SJSA1 (cell line): ENCODE measurements around the gene DIP2C. TPM values are rescaled to one million over a fixed set of nuclear protein-coding genes. Genes with fewer than 3 reads are reported as not detected.
"Not testable (repeated sequence)": the region's sequence is repeated elsewhere in the genome, so short reads cannot be mapped to it uniquely, and the experiment has no call there.

Experiments
- DNase-seq, 2 experiments: peaks; one replicate each; pipeline ENCODE4 v3.0.0-alpha.2; 2015 to 2020; ENCODE audit warnings: low spot score in 2 of 2, low read depth in 1 of 2
- H3K27ac ChIP-seq: fragments of 250-450 bp; sonication (Bioruptor Pico); 2 replicates; pipeline ENCODE4 v1.5.1; 2020; ENCODE audit warnings: mild to moderate bottlenecking, moderate library complexity
- H3K27me3 ChIP-seq: fragments of 250-450 bp; sonication (Bioruptor Pico); replicated peaks from 2 replicates; pipeline ENCODE4 v1.5.1; 2020; ENCODE audit warnings: mild to moderate bottlenecking, moderate library complexity
- H3K36me3 ChIP-seq: fragments of 250-450 bp; sonication (Bioruptor Pico); 2 replicates; pipeline ENCODE4 v1.5.1; 2020; ENCODE audit warnings: mild to moderate bottlenecking
- H3K4me1 ChIP-seq: fragments of 250-450 bp; sonication (Bioruptor Pico); replicated peaks from 2 replicates; pipeline ENCODE4 v1.6.1; 2021; ENCODE audit warnings: mild to moderate bottlenecking
- H3K4me3 ChIP-seq: fragments of 250-450 bp; sonication (Bioruptor Pico); 2 replicates; pipeline ENCODE4 v1.5.1; 2020; ENCODE audit warnings: mild to moderate bottlenecking
- H3K9me3 ChIP-seq: fragments of 250-450 bp; sonication (Bioruptor Pico); replicated peaks from 2 replicates; pipeline ENCODE4 v1.5.1; 2020; ENCODE audit warnings: mild to moderate bottlenecking
- total RNA-seq: library from RNA; depleted of rRNA; stranded (reverse); fragments of >200 nt; shearing (Covaris generic); gene quantifications from 2 replicates; pipeline ENCODE4 v1.2.3, GENCODE V29; 2014

Gene DIP2C
- total RNA-seq, 1 experiment from 2014 or later: 17.5 TPM

- Histone ChIP-seq H3K27ac (peak overlapping the region; percentile 64), H3K36me3 (peaks cover 17% of the 10 kb centered on the region), H3K27me3 (no peaks in the 10 kb centered on the region), H3K4me1 (peaks cover 36% of the 10 kb centered on the region), H3K4me3 (peak overlapping the region; percentile 98), H3K9me3 (no peaks in the 10 kb centered on the region; the same call in 1 of the 2 replicates)
- no peak for DNase-seq
Measured at GRCh38 chr10:689121-689451, 382 bp downstream of the DIP2C start.

- peak in 1 of 2 experiments; percentile 64 for DNase-seq
- peak overlapping the region; percentile 98 for H3K4me3 ChIP-seq
- H3K4me1 ChIP-seq: peaks cover 34% of the 10 kb centered on the region
- H3K9me3 ChIP-seq: no peaks in the 10 kb centered on the region; the same call in 1 of the 2 replicates
- H3K27ac ChIP-seq: peak overlapping the region; percentile 64
- H3K27me3 ChIP-seq: no peaks in the 10 kb centered on the region
- H3K36me3 ChIP-seq: peaks cover 17% of the 10 kb centered on the region
Measured at GRCh38 chr10:688312-689120, 952 bp downstream of the DIP2C start.

- Histone ChIP-seq H3K4me1 (peaks cover 32% of the 10 kb centered on the region), H3K27ac (no peak overlapping the region), H3K27me3 (no peaks in the 10 kb centered on the region), H3K36me3 (peaks cover 17% of the 10 kb centered on the region), H3K4me3 (peak overlapping the region; percentile 98), H3K9me3 (no peaks in the 10 kb centered on the region)
- DNase-seq: no peak
Measured at GRCh38 chr10:687583-688311, 1.7 kb downstream of the DIP2C start.

- Histone ChIP-seq H3K4me1 (peaks cover 36% of the 10 kb centered on the region), H3K27ac (no peak overlapping the region), H3K27me3 (no peaks in the 10 kb centered on the region)
Measured at GRCh38 chr10:686155-686931, 3.1 kb downstream of the DIP2C start.

GRCh38 chr10:685613-686012, 3.9 kb downstream of the DIP2C start:
- peaks cover 17% of the 10 kb centered on the region for H3K36me3 ChIP-seq
- no peak overlapping the region for H3K4me3 ChIP-seq
- H3K27me3 ChIP-seq: no peaks in the 10 kb centered on the region
- no peak for DNase-seq
- H3K27ac ChIP-seq: no peak overlapping the region
- no peaks in the 10 kb centered on the region for H3K9me3 ChIP-seq
- peaks cover 36% of the 10 kb centered on the region for H3K4me1 ChIP-seq

More at GRCh38 chr10:686155-686931, 3.1 kb downstream of the DIP2C start:
- H3K9me3 ChIP-seq: no peaks in the 10 kb centered on the region
- peaks cover 17% of the 10 kb centered on the region for H3K36me3 ChIP-seq
- no peak overlapping the region for H3K4me3 ChIP-seq
- DNase-seq: no peak

GRCh38 chr10:683448-684071, 5.9 kb downstream of the DIP2C start:
- peaks cover 12% of the 10 kb centered on the region for H3K36me3 ChIP-seq
- no peaks in the 10 kb centered on the region for H3K9me3 ChIP-seq
- H3K27me3 ChIP-seq: no peaks in the 10 kb centered on the region
- peaks cover 29% of the 10 kb centered on the region for H3K4me1 ChIP-seq
- peak overlapping the region; percentile 77 for H3K27ac ChIP-seq
- peak; percentile 91 to 94 for DNase-seq
- H3K4me3 ChIP-seq: peak overlapping the region; percentile 32

- H3K27ac ChIP-seq: peak overlapping the region; percentile 77
- no peaks in the 10 kb centered on the region for H3K27me3 ChIP-seq
- peak overlapping the region; percentile 32 for H3K4me3 ChIP-seq
- H3K36me3 ChIP-seq: peaks cover 11% of the 10 kb centered on the region
- H3K9me3 ChIP-seq: no peaks in the 10 kb centered on the region
- H3K4me1 ChIP-seq: peaks cover 27% of the 10 kb centered on the region
- DNase-seq: no peak
Measured at GRCh38 chr10:682931-683447, 6.5 kb downstream of the DIP2C start.

GRCh38 chr10:681670-682318, 7.7 kb downstream of the DIP2C start:
- DNase-seq: no peak
- H3K27me3 ChIP-seq: no peaks in the 10 kb centered on the region
- H3K27ac ChIP-seq: no peak overlapping the region
- no peaks in the 10 kb centered on the region for H3K9me3 ChIP-seq
- no peak overlapping the region for H3K4me3 ChIP-seq
- H3K4me1 ChIP-seq: peaks cover 31% of the 10 kb centered on the region
- H3K36me3 ChIP-seq: peaks cover 4% of the 10 kb centered on the region

GRCh38 chr10:680745-681144, 8.7 kb downstream of the DIP2C start:
- Histone ChIP-seq H3K4me3 (no peak overlapping the region), H3K9me3 (peaks cover 3% of the 10 kb centered on the region; the same call in 1 of the 2 replicates), H3K4me1 (peaks cover 36% of the 10 kb centered on the region), H3K27ac (no peak overlapping the region), H3K36me3 (no peaks in the 10 kb centered on the region), H3K27me3 (no peaks in the 10 kb centered on the region)
- no peak for DNase-seq

- Histone ChIP-seq H3K9me3 (peaks cover 3% of the 10 kb centered on the region; the same call in 1 of the 2 replicates), H3K27ac (no peak overlapping the region), H3K4me1 (peaks cover 40% of the 10 kb centered on the region), H3K4me3 (no peak overlapping the region), H3K36me3 (no peaks in the 10 kb centered on the region), H3K27me3 (no peaks in the 10 kb centered on the region)
- no peak for DNase-seq
Measured at GRCh38 chr10:680146-680545, 9.3 kb downstream of the DIP2C start.

- Histone ChIP-seq H3K4me1 (peaks cover 37% of the 10 kb centered on the region), H3K36me3 (no peaks in the 10 kb centered on the region), H3K27me3 (no peaks in the 10 kb centered on the region), H3K9me3 (peaks cover 3% of the 10 kb centered on the region; the same call in 1 of the 2 replicates), H3K4me3 (no peak overlapping the region), H3K27ac (no peak overlapping the region)
- no peak for DNase-seq
Measured at GRCh38 chr10:679556-679955, 9.9 kb downstream of the DIP2C start.

GRCh38 chr10:678662-679005, 10.8 kb downstream of the DIP2C start:
- not testable (repeated sequence) for H3K27ac ChIP-seq, DNase-seq, H3K9me3 ChIP-seq, H3K36me3 ChIP-seq, H3K27me3 ChIP-seq, H3K4me3 ChIP-seq
- peaks cover 30% of the 10 kb centered on the region for H3K4me1 ChIP-seq
